CD4-positive, alpha-beta T cell (primary cell): ENCODE results near the gene BAK1. TPM values are rescaled to one million over a fixed set of nuclear protein-coding genes. Genes with fewer than 3 reads are reported as not detected.

Experiments used
- ATAC-seq: fragments of 200-7000 bp; cut with Tn5 transposase; one replicate; pipeline ENCODE4 v1.10.0; 2022; ENCODE audit warnings: mild to moderate bottlenecking; ENCODE audit not compliant: poor library complexity
- CTCF ChIA-PET: fragments of 350-600 bp; sonication (Branson Sonifier 250); formaldehyde crosslinking; loops from one replicate; lab custom pipeline; 2021; ENCODE audit warnings: antibody characterized with exemption, inconsistent platforms; lab: Charles Lee
- POLR2A ChIA-PET: fragments of 350-600 bp; sonication (Branson Sonifier 250); formaldehyde crosslinking; loops from one replicate; lab custom pipeline; 2021; ENCODE audit warnings: antibody characterized with exemption, inconsistent platforms; lab: Charles Lee
- DNase-seq, 14 experiments: peaks; one replicate each; pipeline ENCODE4 v3.0.0-alpha.2; 2013 to 2020; ENCODE audit warnings: mixed read lengths in 2 of 14
- H3K27ac ChIP-seq, 2 donors: one replicate each; pipeline versions ENCODE4 v1.5.1 to v1.7.0; 2013; ENCODE audit warnings: low read length in 2 of 2, low read depth in 1 of 2, mild to moderate bottlenecking in 1 of 2
- H3K27me3 ChIP-seq, 2 experiments: 1 replicate in 1 of 2; 2 replicates in 1 of 2; pipeline versions ENCODE4 v1.6.1 to v1.7.0; 2013; ENCODE audit warnings: low read length in 2 of 2, control low read depth in 1 of 2, mild to moderate bottlenecking in 1 of 2, moderate library complexity in 1 of 2; ENCODE audit not compliant: insufficient read depth in 2 of 2, control insufficient read depth in 1 of 2
- H3K36me3 ChIP-seq: one replicate; pipeline ENCODE4 v1.6.1; 2013; ENCODE audit warnings: low read length, control low read depth; ENCODE audit not compliant: insufficient read depth
- H3K4me1 ChIP-seq: one replicate; pipeline ENCODE4 v1.6.1; 2013; ENCODE audit warnings: low read length, control low read depth; ENCODE audit not compliant: insufficient read depth
- H3K4me3 ChIP-seq: one replicate; pipeline ENCODE4 v1.5.1; 2013; ENCODE audit warnings: mild to moderate bottlenecking, low read length, moderate library complexity
- H3K9me3 ChIP-seq, 2 experiments: 1 replicate in 1 of 2; 2 replicates in 1 of 2; pipeline versions ENCODE4 v1.6.1 to v1.7.0; 2013; ENCODE audit warnings: low read length in 2 of 2, mild to moderate bottlenecking in 2 of 2, control low read depth in 1 of 2, moderate library complexity in 1 of 2; ENCODE audit not compliant: control insufficient read depth in 1 of 2, insufficient read depth in 1 of 2
- H3K27ac Mint-ChIP-seq: one replicate; pipeline ENCODE4 v1.8.0; 2020; ENCODE audit warnings: mixed read lengths
- H3K27me3 Mint-ChIP-seq: one replicate; pipeline ENCODE4 v1.8.0; 2021; ENCODE audit warnings: mixed read lengths
- H3K36me3 Mint-ChIP-seq: one replicate; pipeline ENCODE4 v1.8.0; 2021; ENCODE audit warnings: low read depth, mixed read lengths
- H3K4me1 Mint-ChIP-seq: one replicate; pipeline ENCODE4 v1.8.0; 2021; ENCODE audit warnings: low read depth, mixed read lengths
- H3K4me3 Mint-ChIP-seq: one replicate; pipeline ENCODE4 v1.8.0; 2020; ENCODE audit warnings: mild to moderate bottlenecking, mixed read lengths
- H3K9me3 Mint-ChIP-seq: one replicate; pipeline ENCODE4 v1.8.0; 2020; ENCODE audit warnings: mixed read lengths
- intact Hi-C, 2 experiments: fragments of 100-400 bp; cut with DNase I in 1 of 2; cut with micrococcal nuclease in 1 of 2; formaldehyde crosslinking; loops; one replicate each; pipeline versions ENCODE4 v1.15.1 to v1.9.0; 2023 to 2025; cut with DNase I, micrococcal nuclease
- total RNA-seq, 174 experiments: library from RNA in 2 of 174; stranded (reverse) in 2 of 174; gene quantifications; one replicate each; pipeline ENCODE4 v1.2.3 and lab custom pipeline; 2021 to 2026
- TF ChIP-seq, protein P1 (sequence below): fragments of 200-600 bp; IDR thresholded peaks from one replicate; pipeline ENCODE4 v1.8.0; 2022; ENCODE audit warnings: antibody characterized with exemption, mild to moderate bottlenecking

BAK1 gene
- total RNA-seq, 2 experiments from 2014 or later: 38.3 to 40.8 TPM

GRCh38 chr6:33595001-33595846 lies 15.1 kb upstream of the BAK1 start:
- ATAC-seq: no peak
- H3K36me3 Mint-ChIP-seq: no peaks in the 10 kb centered on the region
- no peak overlapping the region for H3K27ac Mint-ChIP-seq
- Histone ChIP-seq H3K9me3 (no peaks in the 10 kb centered on the region), H3K27ac (no peak overlapping the region), H3K27me3 (no peaks in the 10 kb centered on the region), H3K4me3 (no peak overlapping the region), H3K36me3 (no peaks in the 10 kb centered on the region), H3K4me1 (peaks cover 43% of the 10 kb centered on the region)
- no peaks in the 10 kb centered on the region for H3K27me3 Mint-ChIP-seq
- CTCF ChIA-PET: no interaction called here
- POLR2A ChIA-PET: interaction anchor here (0.7 to 1.5 kb wide), 2 partner anchors 26 to 100 kb away, joined by 3 to 4 read pairs; partner anchors contain the start of gene ITPR3
- intact Hi-C loops: no loop called here
- H3K4me3 Mint-ChIP-seq: no peak overlapping the region
- no peak for DNase-seq
- TF ChIP-seq, protein P1, sequence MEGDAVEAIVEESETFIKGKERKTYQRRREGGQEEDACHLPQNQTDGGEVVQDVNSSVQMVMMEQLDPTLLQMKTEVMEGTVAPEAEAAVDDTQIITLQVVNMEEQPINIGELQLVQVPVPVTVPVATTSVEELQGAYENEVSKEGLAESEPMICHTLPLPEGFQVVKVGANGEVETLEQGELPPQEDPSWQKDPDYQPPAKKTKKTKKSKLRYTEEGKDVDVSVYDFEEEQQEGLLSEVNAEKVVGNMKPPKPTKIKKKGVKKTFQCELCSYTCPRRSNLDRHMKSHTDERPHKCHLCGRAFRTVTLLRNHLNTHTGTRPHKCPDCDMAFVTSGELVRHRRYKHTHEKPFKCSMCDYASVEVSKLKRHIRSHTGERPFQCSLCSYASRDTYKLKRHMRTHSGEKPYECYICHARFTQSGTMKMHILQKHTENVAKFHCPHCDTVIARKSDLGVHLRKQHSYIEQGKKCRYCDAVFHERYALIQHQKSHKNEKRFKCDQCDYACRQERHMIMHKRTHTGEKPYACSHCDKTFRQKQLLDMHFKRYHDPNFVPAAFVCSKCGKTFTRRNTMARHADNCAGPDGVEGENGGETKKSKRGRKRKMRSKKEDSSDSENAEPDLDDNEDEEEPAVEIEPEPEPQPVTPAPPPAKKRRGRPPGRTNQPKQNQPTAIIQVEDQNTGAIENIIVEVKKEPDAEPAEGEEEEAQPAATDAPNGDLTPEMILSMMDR: no peak
- no peaks in the 10 kb centered on the region for H3K9me3 Mint-ChIP-seq
- H3K4me1 Mint-ChIP-seq: peaks cover 17% of the 10 kb centered on the region

GRCh38 chr6:33593414-33593727 lies 13.3 kb upstream of the BAK1 start:
- Histone ChIP-seq H3K27me3 (no peaks in the 10 kb centered on the region), H3K4me1 (peaks cover 41% of the 10 kb centered on the region), H3K4me3 (peak overlapping the region; percentile 63), H3K9me3 (no peaks in the 10 kb centered on the region), H3K27ac (peak overlapping the region; percentile 22 to 62), H3K36me3 (no peaks in the 10 kb centered on the region)
- Mint-ChIP-seq H3K27me3 (no peaks in the 10 kb centered on the region), H3K4me1 (peaks cover 17% of the 10 kb centered on the region), H3K36me3 (no peaks in the 10 kb centered on the region), H3K9me3 (no peaks in the 10 kb centered on the region), H3K27ac (peak overlapping the region; percentile 73), H3K4me3 (peak overlapping the region; percentile 75)
- POLR2A ChIA-PET: interaction anchor here (0.6 to 2.1 kb wide), 4 partner anchors 14 to 28 kb away, joined by 3 to 16 read pairs (median 6); partner anchors contain the start of genes BAK1 and ITPR3
- intact Hi-C loops: no loop called here
- ATAC-seq (no peak), DNase-seq (no peak)
- CTCF ChIA-PET: no interaction called here
- TF ChIP-seq, protein P1: no peak

DNA sequence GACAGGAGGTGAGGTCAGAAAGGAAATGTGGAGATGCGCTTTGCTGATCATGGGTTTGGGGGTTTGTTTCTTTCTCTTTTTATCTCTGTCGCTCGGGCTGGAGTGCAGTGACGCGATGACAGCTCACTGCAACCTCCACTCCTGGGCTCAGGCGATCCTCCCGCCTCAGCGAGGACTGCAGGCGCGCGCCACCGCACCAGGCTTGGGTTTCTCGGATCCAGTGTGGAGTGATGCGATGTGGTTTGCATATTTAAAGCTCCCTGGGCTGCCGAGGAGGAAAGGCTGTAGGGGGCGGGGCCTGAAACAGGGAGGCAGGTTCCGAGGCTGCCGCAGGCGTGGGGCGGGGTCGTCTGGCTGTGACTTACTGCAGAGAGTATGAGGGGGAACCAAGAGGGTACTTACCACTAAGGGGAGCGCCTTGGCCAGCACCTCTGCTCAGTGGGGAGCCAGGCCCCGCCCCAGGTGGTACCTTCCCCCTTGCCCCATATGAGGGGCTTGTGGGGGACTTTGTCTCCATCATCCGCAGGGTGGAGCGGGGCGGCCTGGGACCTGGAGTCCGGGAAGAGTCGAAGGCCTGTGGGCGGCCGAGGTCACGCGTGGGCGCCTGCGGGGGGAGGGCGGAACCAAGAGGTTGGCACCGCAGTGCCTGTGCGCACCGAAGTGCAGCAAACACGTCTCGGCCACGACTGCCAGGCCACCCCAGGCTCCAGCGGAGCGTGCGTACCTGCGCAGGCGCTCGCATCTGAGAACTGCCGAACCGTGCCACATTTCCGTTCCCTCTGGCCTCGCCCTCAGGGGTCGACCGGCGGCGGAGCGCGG lies 12.7 kb upstream of the BAK1 start:
- intact Hi-C loops: no loop called here
- H3K4me1 ChIP-seq: peaks cover 35% of the 10 kb centered on the region
- Mint-ChIP-seq H3K4me3 (peak overlapping the region; percentile 75), H3K27me3 (no peaks in the 10 kb centered on the region), H3K9me3 (no peaks in the 10 kb centered on the region), H3K4me1 (peaks cover 17% of the 10 kb centered on the region), H3K36me3 (no peaks in the 10 kb centered on the region), H3K27ac (peak overlapping the region; percentile 73)
- no peaks in the 10 kb centered on the region for H3K27me3 ChIP-seq
- DNase-seq (peak; percentile 36 to 77 (median 58)), ATAC-seq (peak; percentile 77)
- peak overlapping the region; percentile 63 for H3K4me3 ChIP-seq
- ChIA-PET POLR2A (interaction anchor here (0.6 to 2.1 kb wide), 8 partner anchors 13 to 119 kb away, joined by 3 to 16 read pairs (median 4); partner anchors contain the start of genes BAK1, ITPR3 and UQCC2), CTCF (interaction anchor here (0.6 to 0.9 kb wide), 2 partner anchors 28 to 214 kb away, joined by 3 to 5 read pairs; partner anchors contain the start of gene ITPR3)
- peak overlapping the region; percentile 22 to 62 for H3K27ac ChIP-seq
- H3K36me3 ChIP-seq: no peaks in the 10 kb centered on the region
- no peaks in the 10 kb centered on the region for H3K9me3 ChIP-seq
- TF ChIP-seq, protein P1: no peak
